KOPT-K1 (cell line): ENCODE data around the gene MOV10L1.

ENCODE experiments used
- H3K27ac ChIP-seq: fragments of 200-600 bp; sonication (generic); 2 replicates; pipeline ENCODE4 v1.5.1; 2016; ENCODE audit warnings: antibody characterized with exemption, mild to moderate bottlenecking, low read depth, low read length; ENCODE audit not compliant: poor library complexity, severe bottlenecking
- H3K36me3 ChIP-seq: fragments of 200-600 bp; sonication (generic); 2 replicates; pipeline ENCODE4 v1.5.1; 2017; ENCODE audit warnings: antibody characterized with exemption, mild to moderate bottlenecking, low read length, moderate library complexity; ENCODE audit not compliant: insufficient read depth
- H3K9me3 ChIP-seq: fragments of 200-600 bp; sonication (generic); 2 replicates; pipeline ENCODE4 v1.5.1; 2017; ENCODE audit warnings: antibody characterized with exemption, low read length, mild to moderate bottlenecking; ENCODE audit not compliant: insufficient read depth, poor library complexity, severe bottlenecking

The MOV10L1 gene

DNA sequence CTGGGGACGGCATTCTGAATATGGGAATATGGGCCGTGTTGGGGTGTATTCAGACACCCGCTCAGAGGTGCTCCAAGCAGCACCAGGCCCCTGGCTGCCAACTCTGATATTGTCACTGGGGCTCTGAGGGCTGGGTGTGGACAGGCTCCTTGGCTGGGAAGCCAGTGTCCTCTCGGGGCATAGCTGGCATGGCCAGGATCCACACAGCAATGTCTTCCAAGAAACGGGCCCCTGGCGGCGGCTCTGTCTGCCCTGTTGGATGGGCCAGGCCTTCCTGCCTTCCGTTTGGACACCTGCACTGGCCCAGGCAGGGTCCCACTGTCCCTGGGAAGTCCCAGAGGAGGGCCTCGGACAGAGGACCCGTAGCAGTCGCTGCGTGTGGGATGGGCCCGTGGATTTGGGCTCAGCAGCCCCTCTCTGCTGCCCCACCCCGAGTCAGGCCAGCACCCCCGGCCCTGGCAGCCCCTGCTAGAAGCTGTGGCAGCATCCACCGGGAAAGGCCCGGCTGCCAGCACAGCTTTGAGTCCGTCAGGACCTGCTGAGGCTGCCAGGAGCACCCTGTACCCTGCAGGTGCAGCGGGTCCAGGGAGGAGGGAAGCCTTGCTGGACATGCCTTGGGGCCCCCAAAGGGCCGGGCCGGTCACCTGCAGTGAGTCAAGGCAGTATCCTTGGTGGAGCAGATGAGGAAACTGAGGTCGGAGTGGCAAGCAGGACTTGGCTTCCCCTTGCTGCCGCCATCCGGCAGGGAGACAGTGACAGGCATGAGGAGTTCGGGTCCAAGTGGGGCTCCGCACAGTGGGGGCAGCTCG, 84.8 kb downstream of the MOV10L1 start:
- no peak overlapping the region for H3K27ac ChIP-seq
- H3K36me3 ChIP-seq = no peaks in the 10 kb centered on the region
- no peaks in the 10 kb centered on the region for H3K9me3 ChIP-seq

DNA sequence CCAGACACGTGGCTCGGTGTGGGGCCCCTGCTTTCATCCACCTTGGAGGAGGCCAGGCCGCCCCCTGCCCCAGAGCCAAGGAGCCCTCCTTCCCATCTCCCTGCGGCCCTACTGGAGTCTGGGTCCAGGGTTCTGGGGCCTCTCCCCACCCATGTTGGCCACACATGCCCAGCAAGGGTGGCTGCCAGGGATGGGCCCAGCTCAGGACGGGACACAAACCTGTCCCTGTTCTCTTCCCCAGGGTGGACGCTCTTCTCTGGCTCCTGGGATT, 85.3 kb downstream of the MOV10L1 start:
- Histone ChIP-seq H3K9me3 (no peaks in the 10 kb centered on the region), H3K27ac (no peak overlapping the region)

GRCh38 chr22:50175921-50176849, 86.4 kb downstream of the MOV10L1 start:
- no peaks in the 10 kb centered on the region for H3K36me3 ChIP-seq
- H3K27ac ChIP-seq = no peak overlapping the region
- H3K9me3 ChIP-seq = no peaks in the 10 kb centered on the region

More for the DNA sequence above, 85.3 kb downstream of the MOV10L1 start:
- no peaks in the 10 kb centered on the region for H3K36me3 ChIP-seq

GRCh38 chr22:50176850-50177536, 87.2 kb downstream of the MOV10L1 start:
- Histone ChIP-seq H3K9me3 (no peaks in the 10 kb centered on the region), H3K36me3 (no peaks in the 10 kb centered on the region)

DNA sequence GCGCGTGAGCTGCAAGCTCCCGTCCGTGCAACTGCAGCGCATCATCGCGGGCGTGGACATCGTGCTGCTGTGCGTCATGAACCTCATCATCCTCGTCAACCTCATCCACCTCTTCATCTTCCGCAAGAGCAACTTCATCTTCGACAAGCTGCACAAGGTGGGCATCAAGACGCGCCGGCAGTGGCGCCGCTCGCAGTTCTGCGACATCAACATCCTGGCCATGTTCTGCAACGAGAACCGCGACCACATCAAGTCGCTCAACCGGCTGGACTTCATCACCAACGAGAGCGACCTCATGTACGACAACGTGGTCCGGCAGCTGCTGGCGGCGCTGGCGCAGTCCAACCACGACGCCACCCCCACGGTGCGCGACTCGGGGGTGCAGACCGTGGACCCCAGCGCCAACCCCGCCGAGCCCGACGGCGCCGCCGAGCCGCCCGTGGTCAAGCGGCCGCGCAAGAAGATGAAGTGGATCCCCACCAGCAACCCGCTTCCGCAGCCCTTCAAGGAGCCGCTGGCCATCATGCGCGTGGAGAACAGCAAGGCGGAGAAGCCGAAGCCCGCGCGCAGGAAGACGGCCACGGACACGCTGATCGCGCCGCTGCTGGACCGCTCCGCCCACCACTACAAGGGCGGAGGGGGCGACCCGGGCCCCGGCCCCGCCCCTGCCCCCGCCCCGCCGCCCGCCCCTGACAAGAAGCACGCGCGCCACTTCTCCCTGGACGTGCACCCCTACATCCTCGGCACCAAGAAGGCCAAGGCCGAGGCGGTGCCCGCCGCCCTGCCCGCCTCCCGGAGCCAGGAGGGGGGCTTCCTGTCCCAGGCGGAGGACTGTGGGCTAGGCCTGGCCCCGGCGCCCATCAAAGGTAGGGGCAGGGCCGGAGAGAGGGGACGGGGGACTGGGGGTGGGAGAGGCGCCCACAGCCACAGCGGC, 88.0 kb downstream of the MOV10L1 start:
- H3K9me3 ChIP-seq = no peaks in the 10 kb centered on the region
- H3K27ac ChIP-seq = no peak overlapping the region
- H3K36me3 ChIP-seq = no peaks in the 10 kb centered on the region

More at GRCh38 chr22:50176850-50177536, 87.2 kb downstream of the MOV10L1 start:
- no peak overlapping the region for H3K27ac ChIP-seq

DNA sequence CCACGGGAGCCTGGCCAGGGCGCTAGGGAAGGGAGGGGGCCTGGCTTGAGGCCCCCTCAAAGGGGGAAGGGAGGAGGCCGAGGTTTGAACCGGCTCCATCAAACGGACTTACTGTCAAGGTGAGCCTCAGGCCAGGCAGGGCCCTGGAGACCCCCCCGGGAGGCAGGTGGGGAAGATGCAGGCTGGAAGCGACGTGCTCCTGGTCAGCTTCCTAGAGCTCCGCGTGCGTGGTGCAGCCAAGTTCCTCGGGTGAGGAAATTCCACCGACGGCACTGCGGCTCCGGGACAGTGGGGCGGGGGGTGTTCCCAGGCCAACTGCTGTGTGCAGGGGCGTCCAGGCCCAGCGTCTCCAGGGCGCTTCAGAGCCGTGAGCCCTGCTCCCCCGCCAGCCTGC, 88.7 kb downstream of the MOV10L1 start:
- Histone ChIP-seq H3K27ac (no peak overlapping the region), H3K9me3 (no peaks in the 10 kb centered on the region), H3K36me3 (no peaks in the 10 kb centered on the region)

DNA sequence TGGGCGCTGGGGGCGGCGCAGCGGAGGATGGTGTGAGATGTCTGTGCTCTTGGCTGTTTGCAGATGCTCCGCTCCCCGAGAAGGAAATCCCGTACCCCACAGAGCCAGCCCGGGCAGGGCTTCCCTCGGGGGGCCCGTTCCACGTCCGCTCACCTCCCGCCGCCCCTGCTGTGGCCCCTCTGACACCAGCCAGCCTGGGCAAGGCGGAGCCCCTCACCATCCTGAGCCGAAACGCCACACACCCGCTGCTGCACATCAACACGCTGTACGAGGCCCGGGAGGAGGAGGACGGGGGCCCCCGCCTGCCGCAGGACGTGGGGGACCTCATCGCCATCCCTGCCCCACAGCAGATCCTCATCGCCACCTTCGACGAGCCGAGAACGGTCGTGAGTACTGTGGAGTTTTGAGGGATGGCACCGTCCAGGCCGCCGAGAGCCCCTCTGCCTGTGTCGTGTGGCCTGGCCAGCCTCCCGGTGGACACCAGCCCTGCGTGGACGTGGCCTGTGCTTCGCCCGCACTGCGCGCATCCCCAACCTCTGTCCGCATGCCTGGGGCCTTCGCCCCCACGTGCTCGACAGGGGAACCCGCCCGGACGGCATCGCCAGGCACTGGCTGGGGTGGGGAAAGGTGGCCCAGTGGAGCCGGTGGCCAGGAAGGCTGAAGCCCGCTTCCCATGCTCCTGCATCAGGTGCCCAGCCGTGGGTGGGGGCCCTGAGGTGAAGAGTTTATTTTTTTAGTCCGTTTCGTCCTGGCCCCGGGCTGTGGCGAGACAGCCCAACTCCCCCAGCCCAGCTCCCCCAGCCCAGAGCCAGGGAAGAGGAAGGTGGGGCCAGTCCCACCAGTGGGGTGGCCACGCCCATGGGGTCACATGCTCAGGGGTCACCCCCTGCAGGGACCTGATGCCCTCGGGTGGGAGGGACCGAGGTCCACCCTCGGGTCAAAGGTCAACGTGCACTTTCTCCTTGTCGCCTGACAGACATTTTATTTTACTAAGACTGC, 89.4 kb downstream of the MOV10L1 start:
- H3K9me3 ChIP-seq = no peaks in the 10 kb centered on the region
- no peak overlapping the region for H3K27ac ChIP-seq
- H3K36me3 ChIP-seq = no peaks in the 10 kb centered on the region

GRCh38 chr22:50179937-50180726, 90.3 kb downstream of the MOV10L1 start:
- Histone ChIP-seq H3K27ac (no peak overlapping the region), H3K36me3 (no peaks in the 10 kb centered on the region), H3K9me3 (no peaks in the 10 kb centered on the region)

- H3K27ac ChIP-seq = no peak overlapping the region
- no peaks in the 10 kb centered on the region for H3K36me3 ChIP-seq
- H3K9me3 ChIP-seq = no peaks in the 10 kb centered on the region
These were observed 91.1 kb downstream of the MOV10L1 start for GRCh38 chr22:50180727-50181521.

DNA sequence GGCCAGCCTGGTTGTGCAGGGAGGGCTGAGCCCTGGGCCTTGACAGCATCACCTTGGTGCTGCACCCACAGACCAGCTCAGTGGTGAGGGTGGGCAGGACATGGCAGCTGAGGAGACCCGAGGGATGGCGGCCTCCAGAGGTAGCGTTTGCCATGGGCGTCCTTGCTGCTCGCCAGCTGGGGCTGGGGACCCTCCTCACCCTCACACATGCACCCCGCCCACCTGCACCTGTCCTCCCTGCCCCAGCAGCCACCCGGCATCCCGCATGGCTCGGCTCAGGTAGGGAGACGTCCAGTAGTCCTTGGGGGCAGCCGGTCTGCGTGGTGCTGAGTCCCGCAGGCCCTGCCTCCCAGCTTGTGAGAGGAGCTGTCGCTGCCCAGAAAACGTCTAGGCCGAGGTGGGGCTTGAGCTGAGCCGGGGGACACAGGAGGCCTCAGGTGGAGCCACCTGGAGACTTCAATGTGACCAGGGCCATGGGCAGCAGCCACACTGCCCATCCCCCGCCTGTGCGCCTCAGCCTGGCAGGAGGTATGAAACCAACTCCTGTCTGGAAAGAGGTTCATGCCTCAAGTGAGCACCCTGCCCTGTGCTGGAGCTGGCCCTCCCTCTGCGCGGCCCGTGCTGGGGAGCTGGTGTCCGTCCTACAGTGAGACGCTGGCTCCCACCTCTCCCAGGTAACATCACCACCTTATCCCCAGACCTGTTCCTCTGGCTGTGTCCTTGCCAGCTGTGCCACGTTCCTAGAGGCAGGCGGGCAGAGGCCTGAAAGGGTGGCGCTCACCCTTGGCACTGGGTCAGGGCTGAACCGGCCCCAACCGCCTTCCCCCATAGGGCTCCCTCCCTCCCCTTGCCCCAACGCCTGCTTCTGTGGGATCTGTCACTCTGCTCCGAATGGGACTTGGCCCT, 92.6 kb downstream of the MOV10L1 start:
- Histone ChIP-seq H3K27ac (no peak overlapping the region), H3K9me3 (no peaks in the 10 kb centered on the region), H3K36me3 (no peaks in the 10 kb centered on the region)

DNA sequence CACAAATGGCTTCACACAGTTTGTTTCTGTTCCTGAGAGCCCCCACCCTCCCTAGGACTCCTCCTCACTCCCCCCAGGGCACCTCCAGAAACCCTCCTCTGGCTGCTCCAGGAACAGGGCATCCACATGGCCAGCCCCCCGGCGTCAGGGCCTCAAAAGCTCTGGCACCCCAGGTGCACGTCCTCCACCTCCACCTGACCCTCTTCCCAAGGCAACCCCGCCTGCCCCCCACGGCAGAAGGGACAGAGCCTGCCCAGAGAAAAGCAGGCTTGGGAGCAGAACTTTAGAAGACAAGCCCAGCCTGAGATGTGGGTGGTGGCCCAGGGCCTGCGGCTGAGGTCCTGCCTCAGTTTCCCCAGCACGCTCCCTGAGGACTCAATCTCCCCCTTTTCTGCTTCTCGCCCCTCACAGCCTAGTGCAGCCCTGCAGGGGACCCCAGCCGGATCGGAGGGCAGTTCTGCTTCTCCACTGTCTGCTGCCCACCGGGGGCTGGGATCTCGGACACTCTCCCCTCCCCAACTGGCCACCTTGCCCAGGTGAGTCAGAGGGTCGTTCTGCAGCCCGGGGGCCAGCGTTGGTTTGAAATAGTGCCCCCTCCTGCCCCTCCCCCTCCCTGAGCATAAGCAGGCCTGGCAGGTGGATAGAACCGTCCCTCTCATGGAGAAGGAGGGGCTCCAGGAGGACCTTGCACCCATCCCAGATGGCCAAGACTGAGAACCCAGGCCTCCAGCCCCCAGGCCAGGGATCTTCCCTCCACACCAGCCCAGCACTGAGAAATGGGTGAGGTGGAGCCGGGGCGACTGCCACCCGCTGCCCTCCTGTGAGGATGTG, 93.5 kb downstream of the MOV10L1 start:
- H3K27ac ChIP-seq = no peak overlapping the region
- no peaks in the 10 kb centered on the region for H3K9me3 ChIP-seq

More for the DNA sequence above, 93.5 kb downstream of the MOV10L1 start:
- H3K36me3 ChIP-seq = peaks cover 2% of the 10 kb centered on the region; the same call in 1 of the 2 replicates
